SK-N-SH (cell line): ENCODE measurements around the gene LRRC19. TPM values are rescaled to one million over a fixed set of nuclear protein-coding genes. Genes with fewer than 3 reads are reported as not detected.

ENCODE experiments used
- CTCF ChIA-PET: fragments of 300-600, 350-600 bp; formaldehyde crosslinking; extraction: SDS; loops from one replicate; lab custom pipeline; 2021; lab: Yijun Ruan, JAX
- POLR2A ChIA-PET: fragments of 350-600 bp; sonication (Branson Sonifier 250); formaldehyde crosslinking; extraction: SDS; loops from one replicate; lab custom pipeline; 2020; ENCODE audit warnings: antibody characterized with exemption, inconsistent platforms; lab: Yijun Ruan, JAX
- DNase-seq: peaks from one replicate; pipeline ENCODE4 v3.0.0; 2012
- H2AFZ ChIP-seq: fragments of 200-600 bp; sonication (generic); 2 replicates; pipeline ENCODE4 v1.8.1; 2016; ENCODE audit warnings: antibody characterized with exemption, mild to moderate bottlenecking, low read depth
- H3F3A ChIP-seq: fragments of 200-600 bp; sonication (generic); replicated peaks from 2 replicates; pipeline ENCODE3; 2016; ENCODE audit warnings: antibody characterized with exemption, mild to moderate bottlenecking; ENCODE audit not compliant: insufficient read depth
- H3K27ac ChIP-seq, 2 experiments: fragments of 200-500 bp in 1 of 2; fragments of 200-600 bp in 1 of 2; sonication (Bioruptor generic) in 1 of 2; sonication (generic), shearing (Covaris generic) in 1 of 2; 2 replicates each; pipeline versions ENCODE4 v1.5.1 to v1.6.1; 2014 to 2016; ENCODE audit warnings: low read depth in 2 of 2, inconsistent platforms in 1 of 2, low read length in 1 of 2, mild to moderate bottlenecking in 1 of 2, mixed read lengths in 1 of 2
- H3K27me3 ChIP-seq: fragments of 200-600 bp; sonication (generic), shearing (Covaris generic); 2 replicates; pipeline ENCODE4 v1.6.1; 2016; ENCODE audit warnings: mixed run types; ENCODE audit not compliant: insufficient read depth
- H3K36me3 ChIP-seq, 2 experiments: fragments of 200-500 bp in 1 of 2; fragments of 200-600 bp in 1 of 2; sonication (Bioruptor generic) in 1 of 2; sonication (generic) in 1 of 2; replicated peaks in 1 of 2; 2 replicates each; pipeline versions ENCODE3 to v1.5.1; 2014 to 2016; ENCODE audit warnings: low read length in 1 of 2, mild to moderate bottlenecking in 1 of 2; ENCODE audit not compliant: insufficient read depth in 2 of 2, control insufficient read depth in 1 of 2
- H3K4me1 ChIP-seq, 2 experiments: fragments of 200-500 bp in 1 of 2; fragments of 200-600 bp in 1 of 2; sonication (Bioruptor generic) in 1 of 2; sonication (generic), shearing (Covaris generic) in 1 of 2; 2 replicates each; pipeline versions ENCODE4 v1.5.1 to v1.6.1; 2014 to 2016; ENCODE audit warnings: low read depth in 1 of 2, low read length in 1 of 2, mixed run types in 1 of 2; ENCODE audit not compliant: insufficient read depth in 2 of 2, control insufficient read depth in 1 of 2
- H3K4me2 ChIP-seq: fragments of 200-600 bp; sonication (generic), shearing (Covaris generic); 2 replicates; pipeline ENCODE4 v1.6.1; 2017; ENCODE audit warnings: mixed run types
- H3K4me3 ChIP-seq, 2 experiments: fragments of 200-500 bp in 1 of 2; fragments of 200-600 bp in 1 of 2; sonication (Bioruptor generic) in 1 of 2; sonication (generic), shearing (Covaris generic) in 1 of 2; 2 replicates each; pipeline versions ENCODE4 v1.5.1 to v1.8.1; 2014 to 2016; ENCODE audit warnings: low read depth in 2 of 2, inconsistent platforms in 1 of 2, low read length in 1 of 2, mild to moderate bottlenecking in 1 of 2, mixed read lengths in 1 of 2, moderate library complexity in 1 of 2
- H3K79me2 ChIP-seq: fragments of 200-600 bp; sonication (generic); 2 replicates; pipeline ENCODE4 v1.8.1; 2017; ENCODE audit warnings: mild to moderate bottlenecking; ENCODE audit not compliant: insufficient read depth
- H3K9ac ChIP-seq: fragments of 200-600 bp; sonication (generic); 2 replicates; pipeline ENCODE4 v1.6.1; 2017; ENCODE audit warnings: mixed run types
- H3K9me2 ChIP-seq: fragments of 200-600 bp; sonication (generic); 2 replicates; pipeline ENCODE4 v1.6.1; 2017; ENCODE audit warnings: mixed run types
- H3K9me3 ChIP-seq: fragments of 200-600 bp; sonication (generic); 2 replicates; pipeline ENCODE4 v1.6.1; 2017; ENCODE audit warnings: mixed run types, mild to moderate bottlenecking, moderate library complexity
- H4K20me1 ChIP-seq: fragments of 200-600 bp; sonication (generic); 2 replicates; pipeline ENCODE4 v1.6.1; 2017; ENCODE audit warnings: mild to moderate bottlenecking, mixed run types; ENCODE audit not compliant: insufficient read depth
- IRF3 ChIP-seq: fragments of 150-350 bp; IDR thresholded peaks from 2 replicates; pipeline ENCODE4 v1.6.1; 2016; ENCODE audit warnings: mild to moderate bottlenecking, low read depth, low read length
- JUND ChIP-seq: IDR thresholded peaks from 2 replicates; pipeline ENCODE4 v1.4.0; 2012
- PBX3 ChIP-seq: IDR thresholded peaks from 2 replicates; pipeline ENCODE4; 2012
- RAD21 ChIP-seq: IDR thresholded peaks from 2 replicates; pipeline ENCODE4 v1.6.1; 2012; ENCODE audit warnings: mild to moderate bottlenecking, low read length
- RFX5 ChIP-seq: IDR thresholded peaks from 2 replicates; pipeline ENCODE4 v1.6.1; 2012; ENCODE audit warnings: mild to moderate bottlenecking, improper control_type of control experiment, low read length
- SIN3A ChIP-seq: IDR thresholded peaks from 2 replicates; pipeline ENCODE4 v1.6.1; 2012; ENCODE audit warnings: low read depth, mild to moderate bottlenecking, low read length, moderate library complexity, borderline replicate concordance
- SMC3 ChIP-seq: IDR thresholded peaks from 2 replicates; pipeline ENCODE4 v1.6.1; 2012; ENCODE audit warnings: low read depth, low read length, improper control_type of control experiment
- WGBS: methylation state at CpG from one replicate; pipeline ENCODE4 v1.1.6; 2017; ENCODE audit warnings: low lambda C conversion rate; 5-methylcytosine and 5-hydroxymethylcytosine counted together
- polyA plus RNA-seq, 3 experiments: library from polyadenylated mRNA; depleted of rRNA; stranded (reverse); fragments of >200 nt; gene quantifications; 2 replicates each; pipeline ENCODE4 v1.2.3, GENCODE V29; 2012

LRRC19 gene
- polyA plus RNA-seq, 1 of the 3 experiments (the other 2 are of a cell fraction), result not detected

GRCh38 chr9:26955921-26956859 is 49.3 kb downstream of the LRRC19 start, which contains the start of gene IFT74 (continued):
- TF ChIP-seq IRF3 (no peak), RAD21 (no peak)
- TF ChIP-seq, all 33 proteins: peak for 9

- Histone ChIP-seq H3K4me2 (peak overlapping the region; percentile 83), H3K79me2 (peaks cover 33% of the 10 kb centered on the region; the same call in 1 of the 2 replicates), H3K27me3 (no peaks in the 10 kb centered on the region), H2AFZ (peak overlapping the region; percentile 95), H3K9me3 (no peaks in the 10 kb centered on the region), H3K9ac (peak overlapping the region; percentile 93), H3K9me2 (no peaks in the 10 kb centered on the region), H4K20me1 (no peaks in the 10 kb centered on the region), H3K4me1 (peaks cover 0 to 9% of the 10 kb centered on the region in 2 experiments; a peak in 2 of 4 replicates), H3K36me3 (no peaks in the 10 kb centered on the region), H3F3A (peaks cover 14% of the 10 kb centered on the region), H3K27ac (peak overlapping the region; percentile 89 to 96), H3K4me3 (peak overlapping the region; percentile 70 to 80)
- DNase-seq, result no peak
- WGBS, result 61% methylated on average over 4 of the region's 4 CpGs
- POLR2A ChIA-PET, result interaction anchor here (0.8 to 2.4 kb wide), 4 partner anchors 8 to 63 kb away, joined by 3 to 13 read pairs (median 8); partner anchors contain the start of genes CAAP1 and PLAA
- CTCF ChIA-PET, result interaction anchor here (1.0 kb wide), 1 partner anchor 63 kb away, joined by 5 read pairs; the partner anchor contains the start of gene CAAP1
- TF ChIP-seq PBX3 (peak; percentile 35; the same call in 1 of the 2 replicates), SMC3 (no peak)
Measured at GRCh38 chr9:26955222-26955903, 50.1 kb downstream of the LRRC19 start.

- H3F3A ChIP-seq, result peaks cover 14% of the 10 kb centered on the region
- no peak overlapping the region for H3K4me3 ChIP-seq
- TF ChIP-seq RFX5 (no peak), SIN3A (no peak), JUND (no peak)
- TF ChIP-seq, all 33 proteins: peak for 0
- Histone ChIP-seq H3K9me3 (no peaks in the 10 kb centered on the region), H3K4me2 (no peak overlapping the region), H3K4me1 (peaks cover 0 to 9% of the 10 kb centered on the region in 2 experiments; a peak in 2 of 4 replicates), H3K79me2 (peaks cover 23% of the 10 kb centered on the region; the same call in 1 of the 2 replicates), H3K27me3 (no peaks in the 10 kb centered on the region), H2AFZ (no peak overlapping the region), H3K27ac (no peak overlapping the region), H3K9me2 (no peaks in the 10 kb centered on the region), H3K9ac (no peak overlapping the region), H3K36me3 (no peaks in the 10 kb centered on the region), H4K20me1 (no peaks in the 10 kb centered on the region)
- no peak for DNase-seq
- ChIA-PET CTCF (no interaction called here), POLR2A (no interaction called here)
- WGBS, result 72% methylated on average over 3 of the region's 3 CpGs
Measured at GRCh38 chr9:26954050-26954508, 51.4 kb downstream of the LRRC19 start.
